H9 (cell line): ENCODE measurements around the gene KATNB1. TPM values are rescaled to one million over a fixed set of nuclear protein-coding genes. Genes with fewer than 3 reads are reported as not detected.
A peak's percentile ranks its signal among the peaks of the same experiment; 100 is the strongest.

Experiments
- DNase-seq: peaks from one replicate; pipeline ENCODE4 v3.0.0-alpha.2; 2017
- H2AFZ ChIP-seq: one replicate; pipeline ENCODE4 v1.6.1; 2013; ENCODE audit warnings: mild to moderate bottlenecking, low read length, control low read depth, moderate library complexity
- H2AK5ac ChIP-seq: 2 replicates; pipeline ENCODE4 v1.6.1; 2013; ENCODE audit warnings: low read length, control low read depth, mixed read lengths; ENCODE audit not compliant: insufficient read length
- H2BK120ac ChIP-seq: one replicate; pipeline ENCODE4 v1.6.1; 2013; ENCODE audit warnings: low read depth, mild to moderate bottlenecking, low read length, control low read depth, inconsistent platforms; ENCODE audit not compliant: poor library complexity, severe bottlenecking
- H2BK12ac ChIP-seq: 2 replicates; pipeline ENCODE4 v1.6.1; 2013; ENCODE audit warnings: low read length, control low read depth, mixed read lengths, low read depth; ENCODE audit not compliant: insufficient read length
- H2BK15ac ChIP-seq: 2 replicates; pipeline ENCODE4 v1.6.1; 2013; ENCODE audit warnings: low read depth, low read length, control low read depth
- H2BK20ac ChIP-seq: one replicate; pipeline ENCODE4 v1.6.1; 2013; ENCODE audit warnings: low read depth, mild to moderate bottlenecking, low read length, control low read depth, inconsistent platforms; ENCODE audit not compliant: poor library complexity, severe bottlenecking
- H2BK5ac ChIP-seq: 2 replicates; pipeline ENCODE4 v1.6.1; 2013; ENCODE audit warnings: low read length, control low read depth, mixed read lengths; ENCODE audit not compliant: insufficient read length
- H3K14ac ChIP-seq: 2 replicates; pipeline ENCODE4 v1.6.1; 2013; ENCODE audit warnings: low read length, control low read depth; ENCODE audit not compliant: insufficient read depth
- H3K18ac ChIP-seq: 2 replicates; pipeline ENCODE4 v1.6.1; 2013; ENCODE audit warnings: low read depth, mild to moderate bottlenecking, mixed read lengths, low read length, control low read depth; ENCODE audit not compliant: insufficient read length
- H3K23ac ChIP-seq: 2 replicates; pipeline ENCODE4 v1.6.1; 2013; ENCODE audit warnings: low read length, control low read depth, mixed read lengths, low read depth; ENCODE audit not compliant: insufficient read length
- H3K23me2 ChIP-seq: 2 replicates; pipeline ENCODE4 v1.6.1; 2013; ENCODE audit warnings: low read depth, mild to moderate bottlenecking, mixed read lengths, low read length, control low read depth; ENCODE audit not compliant: insufficient read length, poor library complexity, severe bottlenecking
- H3K27ac ChIP-seq: 2 replicates; pipeline ENCODE4 v1.5.1; 2013; ENCODE audit warnings: low read length, control low read depth, mixed read lengths, low read depth; ENCODE audit not compliant: insufficient read length
- H3K27me3 ChIP-seq: 2 replicates; pipeline ENCODE4 v1.6.1; 2013; ENCODE audit warnings: low read length, control low read depth, inconsistent platforms; ENCODE audit not compliant: insufficient read depth
- H3K4ac ChIP-seq: 2 replicates; pipeline ENCODE4 v1.6.1; 2013; ENCODE audit warnings: low read depth, mild to moderate bottlenecking, control low read depth, inconsistent platforms, low read length, moderate library complexity
- H3K4me1 ChIP-seq: 2 replicates; pipeline ENCODE4 v1.6.1; 2013; ENCODE audit warnings: low read length, control low read depth, inconsistent platforms; ENCODE audit not compliant: insufficient read depth
- H3K4me2 ChIP-seq: 2 replicates; pipeline ENCODE4 v1.6.1; 2013; ENCODE audit warnings: low read length, control low read depth, mixed read lengths; ENCODE audit not compliant: insufficient read length, insufficient read depth
- H3K56ac ChIP-seq: 2 replicates; pipeline ENCODE4 v1.6.1; 2013; ENCODE audit warnings: low read depth, mild to moderate bottlenecking, mixed read lengths, low read length, control low read depth; ENCODE audit not compliant: insufficient read length
- H3K79me1 ChIP-seq: 2 replicates; pipeline ENCODE4 v1.6.1; 2013; ENCODE audit warnings: low read depth, mild to moderate bottlenecking, moderate library complexity, low read length, control low read depth, inconsistent platforms; ENCODE audit not compliant: insufficient read depth, poor library complexity, severe bottlenecking
- H3K79me2 ChIP-seq: 2 replicates; pipeline ENCODE4 v1.6.1; 2013; ENCODE audit warnings: low read length, control low read depth, inconsistent platforms; ENCODE audit not compliant: insufficient read depth
- H3K9ac ChIP-seq: 2 replicates; pipeline ENCODE4 v1.6.1; 2013; ENCODE audit warnings: low read length, control low read depth, mixed read lengths; ENCODE audit not compliant: insufficient read length; ENCODE audit errors: extremely low read depth
- H3K9me3 ChIP-seq: one replicate; pipeline ENCODE4 v1.6.1; 2013; ENCODE audit warnings: low read depth, low read length, inconsistent platforms; ENCODE audit not compliant: control insufficient read depth
- H3T11ph ChIP-seq: one replicate; pipeline ENCODE4 v1.6.1; 2013; ENCODE audit warnings: mild to moderate bottlenecking, low read length, control low read depth, inconsistent platforms
- H4K20me1 ChIP-seq: one replicate; pipeline ENCODE4 v1.6.1; 2013; ENCODE audit not compliant: control insufficient read depth, insufficient read length, insufficient read depth
- H4K5ac ChIP-seq: 2 replicates; pipeline ENCODE4 v1.6.1; 2013; ENCODE audit warnings: low read depth, mild to moderate bottlenecking, mixed read lengths, low read length, control low read depth; ENCODE audit not compliant: insufficient read length
- H4K8ac ChIP-seq: replicated peaks from 2 replicates; pipeline ENCODE4 v1.6.1; 2013; ENCODE audit warnings: low read length, control low read depth, mixed read lengths, low read depth; ENCODE audit not compliant: insufficient read length
- H4K91ac ChIP-seq: 2 replicates; pipeline ENCODE4 v1.6.1; 2013; ENCODE audit warnings: low read depth, mild to moderate bottlenecking, moderate library complexity, mixed read lengths, low read length, control low read depth; ENCODE audit not compliant: insufficient read length
- H3K27ac Mint-ChIP-seq, 3 experiments: 2 replicates in 2 of 3; 3 replicates in 1 of 3; pipeline ENCODE4 v1.8.0; 2020 to 2021; ENCODE audit warnings: mixed read lengths in 3 of 3, mild to moderate bottlenecking in 1 of 3, moderate library complexity in 1 of 3
- H3K27me3 Mint-ChIP-seq: 2 replicates; pipeline ENCODE4 v1.8.0; 2021; ENCODE audit warnings: low read depth, mild to moderate bottlenecking, moderate library complexity, mixed read lengths
- H3K36me3 Mint-ChIP-seq, 3 experiments: 2 replicates in 2 of 3; 3 replicates in 1 of 3; pipeline ENCODE4 v1.8.0; 2020 to 2021; ENCODE audit warnings: low read depth in 3 of 3, mixed read lengths in 3 of 3; ENCODE audit not compliant: insufficient read depth in 1 of 3
- H3K4me1 Mint-ChIP-seq, 2 experiments: 2 replicates each; pipeline ENCODE4 v1.8.0; 2020; ENCODE audit warnings: mixed read lengths in 2 of 2
- H3K4me3 Mint-ChIP-seq, 2 experiments: 2 replicates in 1 of 2; 3 replicates in 1 of 2; pipeline ENCODE4 v1.8.0; 2020 to 2021; ENCODE audit warnings: mild to moderate bottlenecking in 2 of 2, mixed read lengths in 2 of 2, moderate library complexity in 1 of 2
- H3K9me3 Mint-ChIP-seq, 2 experiments: 2 replicates in 1 of 2; 3 replicates in 1 of 2; pipeline ENCODE4 v1.8.0; 2020; ENCODE audit warnings: mild to moderate bottlenecking in 2 of 2, mixed read lengths in 2 of 2, moderate library complexity in 1 of 2
- WGBS: extraction: QIAGEN DNeasy Blood & Tissue Kit; methylation state at CpG from one replicate; pipeline ENCODE4 v1.1.7; 2013; ENCODE audit warnings: missing lambda C conversion rate, low lambda C conversion rate, mixed read lengths; ENCODE audit not compliant: insufficient read length; ENCODE audit errors: extremely low coverage; 5-methylcytosine and 5-hydroxymethylcytosine counted together
- total RNA-seq: library from RNA; stranded (reverse); gene quantifications from 2 replicates; pipeline ENCODE4 v1.2.1, GENCODE V29; 2021
- TF ChIP-seq, protein P1 (sequence below): fragments of 200-600 bp; sonication (generic); conservative IDR thresholded peaks from 3 replicates; pipeline ENCODE4 v1.8.0; 2021; ENCODE audit warnings: antibody characterized with exemption, mild to moderate bottlenecking

Gene KATNB1
- total RNA-seq, 1 experiment from 2014 or later, result 29.9 TPM

DNA sequence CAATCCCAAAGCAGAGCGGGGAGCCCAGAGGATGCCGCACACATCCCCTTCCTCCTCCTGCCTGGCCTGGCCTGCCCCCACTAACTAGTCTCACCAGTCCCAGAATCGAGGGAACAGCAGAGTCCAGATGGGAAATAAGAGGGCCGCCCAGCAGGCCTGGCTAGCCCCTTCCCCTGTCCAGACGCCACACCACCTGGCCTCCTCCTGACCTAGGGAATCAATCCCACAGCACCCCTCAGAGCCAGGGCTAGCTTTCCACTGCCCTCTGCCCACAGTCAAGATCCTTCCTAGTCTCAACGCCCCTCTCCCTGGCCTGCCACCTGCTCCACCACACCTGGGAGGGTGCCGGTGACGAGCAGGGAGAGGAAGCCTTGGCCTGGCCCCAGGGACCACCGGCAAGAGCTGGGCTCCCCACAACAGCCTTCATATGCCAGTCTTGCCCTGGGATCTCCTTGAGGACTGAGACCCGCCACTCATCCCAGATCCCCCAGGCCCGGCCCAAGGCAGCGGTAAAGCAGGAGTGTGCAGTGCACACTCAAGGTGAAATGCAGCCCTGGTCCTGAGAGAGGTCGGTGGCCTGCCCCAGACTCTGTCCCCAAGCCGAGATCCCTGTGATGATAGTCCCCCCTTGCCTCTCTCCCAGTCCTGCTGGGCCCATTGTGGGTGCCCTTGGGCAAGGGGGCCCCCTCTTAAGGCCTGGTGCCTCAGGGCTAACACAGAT is 27.9 kb downstream of the KATNB1 start:
- H3K23me2 ChIP-seq, result no peaks in the 10 kb centered on the region
- Mint-ChIP-seq H3K27me3 (no peaks in the 10 kb centered on the region; the same call in 1 of the 2 replicates), H3K4me3 (0 out of 5 replicates have a peak overlapping the region, but pooled peaks of 1 of the 2 experiments have one; percentile 9), H3K4me1 (peaks cover 6 to 30% of the 10 kb centered on the region in 2 experiments), H3K27ac (peak overlapping the region in 2 of 3 experiments; percentile 19 to 56; a peak in 2 of 7 replicates), H3K9me3 (no peaks in the 10 kb centered on the region), H3K36me3 (peaks cover 4 to 5% (median 5%) of the 10 kb centered on the region in 3 experiments; a peak in 3 of 7 replicates)
- H3K79me2 ChIP-seq, result no peaks in the 10 kb centered on the region
- H3K27me3 ChIP-seq, result no peaks in the 10 kb centered on the region
- no peak overlapping the region for H2AFZ ChIP-seq
- no peak overlapping the region for H3K27ac ChIP-seq
- H4K8ac ChIP-seq, result no peak overlapping the region
- H3K79me1 ChIP-seq, result no peaks in the 10 kb centered on the region
- H3K4me2 ChIP-seq, result no peak overlapping the region
- no peaks in the 10 kb centered on the region for H3K9me3 ChIP-seq
- no peak overlapping the region for H2BK120ac ChIP-seq
- H3K18ac ChIP-seq, result no peak overlapping the region
- no peak overlapping the region for H3K4ac ChIP-seq
- no peak overlapping the region for H3K56ac ChIP-seq
- H2BK15ac ChIP-seq, result no peak overlapping the region
- no peak overlapping the region for H3K9ac ChIP-seq
- H2BK20ac ChIP-seq, result no peak overlapping the region
- DNase-seq, result no peak
- H4K20me1 ChIP-seq, result peaks cover 3% of the 10 kb centered on the region
- no peak overlapping the region for H4K91ac ChIP-seq
- H3K23ac ChIP-seq, result no peak overlapping the region
- TF ChIP-seq, protein P1, sequence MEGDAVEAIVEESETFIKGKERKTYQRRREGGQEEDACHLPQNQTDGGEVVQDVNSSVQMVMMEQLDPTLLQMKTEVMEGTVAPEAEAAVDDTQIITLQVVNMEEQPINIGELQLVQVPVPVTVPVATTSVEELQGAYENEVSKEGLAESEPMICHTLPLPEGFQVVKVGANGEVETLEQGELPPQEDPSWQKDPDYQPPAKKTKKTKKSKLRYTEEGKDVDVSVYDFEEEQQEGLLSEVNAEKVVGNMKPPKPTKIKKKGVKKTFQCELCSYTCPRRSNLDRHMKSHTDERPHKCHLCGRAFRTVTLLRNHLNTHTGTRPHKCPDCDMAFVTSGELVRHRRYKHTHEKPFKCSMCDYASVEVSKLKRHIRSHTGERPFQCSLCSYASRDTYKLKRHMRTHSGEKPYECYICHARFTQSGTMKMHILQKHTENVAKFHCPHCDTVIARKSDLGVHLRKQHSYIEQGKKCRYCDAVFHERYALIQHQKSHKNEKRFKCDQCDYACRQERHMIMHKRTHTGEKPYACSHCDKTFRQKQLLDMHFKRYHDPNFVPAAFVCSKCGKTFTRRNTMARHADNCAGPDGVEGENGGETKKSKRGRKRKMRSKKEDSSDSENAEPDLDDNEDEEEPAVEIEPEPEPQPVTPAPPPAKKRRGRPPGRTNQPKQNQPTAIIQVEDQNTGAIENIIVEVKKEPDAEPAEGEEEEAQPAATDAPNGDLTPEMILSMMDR, result no peak
- no peak overlapping the region for H3T11ph ChIP-seq
- no peak overlapping the region for H3K14ac ChIP-seq
- H2BK5ac ChIP-seq, result no peak overlapping the region
- peaks cover 4% of the 10 kb centered on the region; the same call in 1 of the 2 replicates for H3K4me1 ChIP-seq
- WGBS, result no CpG with 5 or more reads among the region's 14 CpGs
- H4K5ac ChIP-seq, result no peak overlapping the region
- H2AK5ac ChIP-seq, result no peak overlapping the region
- no peak overlapping the region for H2BK12ac ChIP-seq
